ENCODE results near the gene CCDC167. TPM values are rescaled to one million over a fixed set of nuclear protein-coding genes. Genes with fewer than 3 reads are reported as not detected.

The CCDC167 gene
- total RNA-seq, 2 experiments from 2014 or later = 81.4 to 138 TPM

- Histone ChIP-seq H2AFZ (ENCODE audit: low read length) (no peak overlapping the region), H3K4me1 (ENCODE audit: insufficient read depth, low read length, poor library complexity, severe bottlenecking) (peaks cover 4% of the 10 kb centered on the region), H3K27ac (ENCODE audit: low read depth, low read length, poor library complexity, severe bottlenecking) (no peak overlapping the region), H3K4me3 (ENCODE audit: low read depth, low read length, poor library complexity, severe bottlenecking) (no peak overlapping the region), H3K79me2 (ENCODE audit: insufficient read depth, low read depth, low read length) (peaks cover 7% of the 10 kb centered on the region; the same call in 1 of the 2 replicates), H3K9me3 (ENCODE audit: low read length) (no peaks in the 10 kb centered on the region), H3K36me3 (ENCODE audit: insufficient read depth, low read length) (peaks cover 91% of the 10 kb centered on the region), H4K20me1 (ENCODE audit: insufficient read depth, low read length) (no peaks in the 10 kb centered on the region), H3K9me2 (ENCODE audit: insufficient read depth, low read length) (no peaks in the 10 kb centered on the region), H3K4me2 (ENCODE audit: low read length) (peak overlapping the region; percentile 33)
- no TSS peak for BruUV-seq (replicated peaks)
- CTCF ChIA-PET (ENCODE audit: unreplicated experiment) = no interaction called here
- POLR2A ChIA-PET = interaction anchor here (1.6 to 2.0 kb wide), 2 partner anchors 10 to 13 kb away, joined by 6 to 7 read pairs; partner anchors contain the start of gene CMTR1
- TF ChIP-seq CTCF (conservative IDR thresholded peaks at IDR 0.05; ENCODE audit: low read length) = no peak
- TF ChIP-seq EZH2phosphoT487 (IDR thresholded peaks at IDR 0.05; ENCODE audit: borderline replicate concordance, low read depth, low read length) = no peak
- DNase-seq (ENCODE audit: low spot score) = no peak
- intact Hi-C loops (cut with micrococcal nuclease; ENCODE audit: unreplicated experiment) = no loop called here
Observed at GRCh38 chr6:37442416-37443215, 57.1 kb downstream of the CCDC167 start.

GRCh38 chr6:37441651-37442050 is 58.0 kb downstream of the CCDC167 start:
- no peaks in the 10 kb centered on the region for H3K9me3 ChIP-seq (ENCODE audit: low read length)
- no peak overlapping the region for H3K27ac ChIP-seq (ENCODE audit: low read depth, low read length, poor library complexity, severe bottlenecking)
- no peaks in the 10 kb centered on the region for H3K9me2 ChIP-seq (ENCODE audit: insufficient read depth, low read length)
- DNase-seq (ENCODE audit: low spot score) = no peak
- BruUV-seq (replicated peaks) = no TSS peak
- TF ChIP-seq EZH2phosphoT487 (IDR thresholded peaks at IDR 0.05; ENCODE audit: borderline replicate concordance, low read depth, low read length) (no peak), CTCF (conservative IDR thresholded peaks at IDR 0.05; ENCODE audit: low read length) (no peak)
- POLR2A ChIA-PET = interaction anchor here (1.6 to 2.0 kb wide), 2 partner anchors 9 to 14 kb away, joined by 6 to 7 read pairs; partner anchors contain the start of gene CMTR1
- CTCF ChIA-PET (ENCODE audit: unreplicated experiment) = no interaction called here
- H2AFZ ChIP-seq (ENCODE audit: low read length) = no peak overlapping the region
- peaks cover 4% of the 10 kb centered on the region for H3K4me1 ChIP-seq (ENCODE audit: insufficient read depth, low read length, poor library complexity, severe bottlenecking)
- no peak overlapping the region for H3K4me3 ChIP-seq (ENCODE audit: low read depth, low read length, poor library complexity, severe bottlenecking)
- intact Hi-C loops (cut with micrococcal nuclease; ENCODE audit: unreplicated experiment) = no loop called here
- peaks cover 7% of the 10 kb centered on the region; the same call in 1 of the 2 replicates for H3K79me2 ChIP-seq (ENCODE audit: insufficient read depth, low read depth, low read length)
- no peak overlapping the region for H3K4me2 ChIP-seq (ENCODE audit: low read length)
- H3K36me3 ChIP-seq (ENCODE audit: insufficient read depth, low read length) = peaks cover 90% of the 10 kb centered on the region
- no peaks in the 10 kb centered on the region for H4K20me1 ChIP-seq (ENCODE audit: insufficient read depth, low read length)

- ChIA-PET CTCF (ENCODE audit: unreplicated experiment) (no interaction called here), POLR2A (interaction anchor here (0.5 kb wide), 1 partner anchor 24 kb away, joined by 3 read pairs; no protein-coding TSS in a partner anchor)
- H3K27ac ChIP-seq (ENCODE audit: low read depth, low read length, poor library complexity, severe bottlenecking) = no peak overlapping the region
- H3K4me3 ChIP-seq (ENCODE audit: low read depth, low read length, poor library complexity, severe bottlenecking) = no peak overlapping the region
- intact Hi-C loops (cut with micrococcal nuclease; ENCODE audit: unreplicated experiment) = no loop called here
- TF ChIP-seq EZH2phosphoT487 (IDR thresholded peaks at IDR 0.05; ENCODE audit: borderline replicate concordance, low read depth, low read length) (no peak), CTCF (conservative IDR thresholded peaks at IDR 0.05; ENCODE audit: low read length) (no peak)
- peaks cover 15% of the 10 kb centered on the region for H3K4me1 ChIP-seq (ENCODE audit: insufficient read depth, low read length, poor library complexity, severe bottlenecking)
- BruUV-seq (replicated peaks) = no TSS peak
- peaks cover 24% of the 10 kb centered on the region; the same call in 1 of the 2 replicates for H3K79me2 ChIP-seq (ENCODE audit: insufficient read depth, low read depth, low read length)
- no peak overlapping the region for H2AFZ ChIP-seq (ENCODE audit: low read length)
- DNase-seq (ENCODE audit: low spot score) = no peak
- H3K9me3 ChIP-seq (ENCODE audit: low read length) = no peaks in the 10 kb centered on the region
- peaks cover 79% of the 10 kb centered on the region for H3K36me3 ChIP-seq (ENCODE audit: insufficient read depth, low read length)
- no peak overlapping the region for H3K4me2 ChIP-seq (ENCODE audit: low read length)
- no peaks in the 10 kb centered on the region for H3K9me2 ChIP-seq (ENCODE audit: insufficient read depth, low read length)
- no peaks in the 10 kb centered on the region for H4K20me1 ChIP-seq (ENCODE audit: insufficient read depth, low read length)
Observed at GRCh38 chr6:37438930-37439329, 60.8 kb downstream of the CCDC167 start.

Measured in OCI-LY7 (cell line).